ENCODE measurements around the gene CDC25B.

GRCh38 chr20:3788685-3789155, 7.4 kb upstream of the CDC25B start:
- TF ChIP-seq CTCF (conservative IDR thresholded peaks at IDR 0.05) = no peak
- TF ChIP-seq EZH2 (IDR thresholded peaks at IDR 0.05; ENCODE audit: low read depth) = no peak

All from PC-9 (cell line).